A549 (cell line): ENCODE measurements around the gene RHOT2.

Source experiments
- CBX8 ChIP-seq: fragments of 200-600 bp; sonication (generic); IDR thresholded peaks from 2 replicates; pipeline ENCODE4 v1.6.1; 2016
- NR3C1 ChIP-seq: fragments of >200 bp; sonication (Bioruptor Twin); formaldehyde crosslinking; IDR thresholded peaks from 3 replicates; pipeline ENCODE4 v1.6.1; 2017
- POLR2A ChIP-seq: IDR thresholded peaks from 2 replicates; pipeline ENCODE4 v1.6.1; 2012; ENCODE audit warnings: mild to moderate bottlenecking, low read length
- RFX5 ChIP-seq: fragments of 450-650 bp; IDR thresholded peaks from 2 replicates; pipeline ENCODE4 v1.7.1; 2014; ENCODE audit warnings: antibody characterized with exemption, mild to moderate bottlenecking, moderate library complexity
- TF ChIP-seq, protein P1 (sequence below): fragments of >200 bp; sonication (Bioruptor Twin); formaldehyde crosslinking; IDR thresholded peaks from 3 replicates; pipeline ENCODE4 v1.5.1; 2016

DNA sequence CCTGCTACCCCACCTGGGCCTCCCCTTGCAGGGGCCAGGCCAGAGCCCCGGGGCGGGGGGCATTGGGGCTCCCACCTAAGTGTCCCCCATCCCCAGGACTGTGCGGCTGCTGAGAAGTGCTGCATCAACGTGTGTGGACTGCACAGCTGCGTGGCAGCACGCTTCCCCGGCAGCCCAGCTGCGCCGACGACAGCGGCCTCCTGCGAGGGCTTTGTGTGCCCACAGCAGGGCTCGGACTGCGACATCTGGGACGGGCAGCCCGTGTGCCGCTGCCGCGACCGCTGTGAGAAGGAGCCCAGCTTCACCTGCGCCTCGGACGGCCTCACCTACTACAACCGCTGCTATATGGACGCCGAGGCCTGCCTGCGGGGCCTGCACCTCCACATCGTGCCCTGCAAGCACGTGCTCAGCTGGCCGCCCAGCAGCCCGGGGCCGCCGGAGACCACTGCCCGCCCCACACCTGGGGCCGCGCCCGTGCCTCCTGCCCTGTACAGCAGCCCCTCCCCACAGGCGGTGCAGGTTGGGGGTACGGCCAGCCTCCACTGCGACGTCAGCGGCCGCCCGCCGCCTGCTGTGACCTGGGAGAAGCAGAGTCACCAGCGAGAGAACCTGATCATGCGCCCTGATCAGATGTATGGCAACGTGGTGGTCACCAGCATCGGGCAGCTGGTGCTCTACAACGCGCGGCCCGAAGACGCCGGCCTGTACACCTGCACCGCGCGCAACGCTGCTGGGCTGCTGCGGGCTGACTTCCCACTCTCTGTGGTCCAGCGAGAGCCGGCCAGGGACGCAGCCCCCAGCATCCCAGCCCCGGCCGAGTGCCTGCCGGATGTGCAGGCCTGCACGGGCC, 35.2 kb upstream of the RHOT2 start:
- no peak for TF ChIP-seq POLR2A
- TF ChIP-seq, protein P1, sequence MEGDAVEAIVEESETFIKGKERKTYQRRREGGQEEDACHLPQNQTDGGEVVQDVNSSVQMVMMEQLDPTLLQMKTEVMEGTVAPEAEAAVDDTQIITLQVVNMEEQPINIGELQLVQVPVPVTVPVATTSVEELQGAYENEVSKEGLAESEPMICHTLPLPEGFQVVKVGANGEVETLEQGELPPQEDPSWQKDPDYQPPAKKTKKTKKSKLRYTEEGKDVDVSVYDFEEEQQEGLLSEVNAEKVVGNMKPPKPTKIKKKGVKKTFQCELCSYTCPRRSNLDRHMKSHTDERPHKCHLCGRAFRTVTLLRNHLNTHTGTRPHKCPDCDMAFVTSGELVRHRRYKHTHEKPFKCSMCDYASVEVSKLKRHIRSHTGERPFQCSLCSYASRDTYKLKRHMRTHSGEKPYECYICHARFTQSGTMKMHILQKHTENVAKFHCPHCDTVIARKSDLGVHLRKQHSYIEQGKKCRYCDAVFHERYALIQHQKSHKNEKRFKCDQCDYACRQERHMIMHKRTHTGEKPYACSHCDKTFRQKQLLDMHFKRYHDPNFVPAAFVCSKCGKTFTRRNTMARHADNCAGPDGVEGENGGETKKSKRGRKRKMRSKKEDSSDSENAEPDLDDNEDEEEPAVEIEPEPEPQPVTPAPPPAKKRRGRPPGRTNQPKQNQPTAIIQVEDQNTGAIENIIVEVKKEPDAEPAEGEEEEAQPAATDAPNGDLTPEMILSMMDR: no peak
- TF ChIP-seq NR3C1: no peak
- TF ChIP-seq RFX5: no peak
- TF ChIP-seq CBX8: no peak
